ENCODE measurements around the gene MTF1. TPM values are rescaled to one million over a fixed set of nuclear protein-coding genes. Genes with fewer than 3 reads are reported as not detected.
"Not testable (repeated sequence)": the region's sequence is repeated elsewhere in the genome, so short reads cannot be mapped to it uniquely, and the experiment has no call there.

Gene MTF1
- 2.1 TPM for total RNA-seq

- Histone ChIP-seq H3K4me1 (ENCODE audit: control insufficient read depth in 3 of 3, insufficient read depth in 3 of 3, low read length in 3 of 3) (peaks cover 20 to 45% (median 21%) of the 10 kb centered on the region in 3 donors), H3K36me3 (ENCODE audit: control insufficient read depth in 3 of 3, insufficient read depth in 3 of 3, low read length in 3 of 3) (peaks cover 12 to 44% (median 22%) of the 10 kb centered on the region in 3 donors), H3K9me3 (ENCODE audit: control insufficient read depth in 3 of 3, low read length in 3 of 3) (no peaks in the 10 kb centered on the region), H3K4me3 (ENCODE audit: low read length in 3 of 3) (peak within 1 kb of the TSS; percentile 94 to 99 (median 98)), H3K27ac (ENCODE audit: low read depth, low read length) (peak within 1 kb of the TSS; percentile 88), H3K9ac (ENCODE audit: low read depth in 1 of 3, low read length in 3 of 3) (peak within 1 kb of the TSS; percentile 94 to 98 (median 96)), H3K27me3 (ENCODE audit: control insufficient read depth in 3 of 3, insufficient read depth in 3 of 3, low read length in 3 of 3) (no peaks in the 10 kb centered on the region)
These were observed at the start of gene MTF1 for GRCh38 chr1:37859507-37860345. MTF1 (minus strand) TSS chr1:37859592; CDS start chr1:37857658, 1,934 bp downstream.

- Histone ChIP-seq H3K27ac (ENCODE audit: low read depth, low read length) (peak overlapping the region; percentile 56), H3K4me1 (ENCODE audit: control insufficient read depth in 3 of 3, insufficient read depth in 3 of 3, low read length in 3 of 3) (peaks cover 0 to 15% (median 2%) of the 10 kb centered on the region in 3 donors)
- not testable (repeated sequence) for H3K36me3 ChIP-seq (ENCODE audit: control insufficient read depth in 3 of 3, insufficient read depth in 3 of 3, low read length in 3 of 3); H3K4me3 ChIP-seq (ENCODE audit: low read length in 3 of 3); H3K9me3 ChIP-seq (ENCODE audit: control insufficient read depth in 3 of 3, low read length in 3 of 3); H3K9ac ChIP-seq (ENCODE audit: low read depth in 1 of 3, low read length in 3 of 3); H3K27me3 ChIP-seq (ENCODE audit: control insufficient read depth in 3 of 3, insufficient read depth in 3 of 3, low read length in 3 of 3)
These were observed 49.1 kb upstream of the MTF1 start for GRCh38 chr1:37908531-37908930.

- not testable (repeated sequence) for H3K9me3 ChIP-seq (ENCODE audit: control insufficient read depth in 3 of 3, low read length in 3 of 3); H3K36me3 ChIP-seq (ENCODE audit: control insufficient read depth in 3 of 3, insufficient read depth in 3 of 3, low read length in 3 of 3); H3K9ac ChIP-seq (ENCODE audit: low read depth in 1 of 3, low read length in 3 of 3); H3K27me3 ChIP-seq (ENCODE audit: control insufficient read depth in 3 of 3, insufficient read depth in 3 of 3, low read length in 3 of 3); H3K4me3 ChIP-seq (ENCODE audit: low read length in 3 of 3)
- peak overlapping the region; percentile 56 for H3K27ac ChIP-seq (ENCODE audit: low read depth, low read length)
- peaks cover 0 to 15% (median 2%) of the 10 kb centered on the region in 3 donors for H3K4me1 ChIP-seq (ENCODE audit: control insufficient read depth in 3 of 3, insufficient read depth in 3 of 3, low read length in 3 of 3)
These were observed 48.2 kb upstream of the MTF1 start for GRCh38 chr1:37907416-37908125.

- H3K9me3 ChIP-seq (ENCODE audit: control insufficient read depth in 3 of 3, low read length in 3 of 3); H3K36me3 ChIP-seq (ENCODE audit: control insufficient read depth in 3 of 3, insufficient read depth in 3 of 3, low read length in 3 of 3); H3K9ac ChIP-seq (ENCODE audit: low read depth in 1 of 3, low read length in 3 of 3); H3K27ac ChIP-seq (ENCODE audit: low read depth, low read length); H3K27me3 ChIP-seq (ENCODE audit: control insufficient read depth in 3 of 3, insufficient read depth in 3 of 3, low read length in 3 of 3); H3K4me3 ChIP-seq (ENCODE audit: low read length in 3 of 3): not testable (repeated sequence)
- peaks cover 0 to 15% (median 2%) of the 10 kb centered on the region in 3 donors for H3K4me1 ChIP-seq (ENCODE audit: control insufficient read depth in 3 of 3, insufficient read depth in 3 of 3, low read length in 3 of 3)
These were observed 47.2 kb upstream of the MTF1 start for GRCh38 chr1:37906591-37906990.

- Histone ChIP-seq H3K27me3 (ENCODE audit: control insufficient read depth in 3 of 3, insufficient read depth in 3 of 3, low read length in 3 of 3) (no peaks in the 10 kb centered on the region), H3K9me3 (ENCODE audit: control insufficient read depth in 3 of 3, low read length in 3 of 3) (no peaks in the 10 kb centered on the region), H3K9ac (ENCODE audit: low read depth in 1 of 3, low read length in 3 of 3) (no peak overlapping the region), H3K4me1 (ENCODE audit: control insufficient read depth in 3 of 3, insufficient read depth in 3 of 3, low read length in 3 of 3) (peaks cover 0 to 15% (median 2%) of the 10 kb centered on the region in 3 donors), H3K4me3 (ENCODE audit: low read length in 3 of 3) (no peak overlapping the region), H3K36me3 (ENCODE audit: control insufficient read depth in 3 of 3, insufficient read depth in 3 of 3, low read length in 3 of 3) (peaks cover 0 to 3% (median 0%) of the 10 kb centered on the region in 3 donors), H3K27ac (ENCODE audit: low read depth, low read length) (no peak overlapping the region)
These were observed 46.3 kb upstream of the MTF1 start for GRCh38 chr1:37905727-37906126.

GRCh38 chr1:37903921-37904320 lies 44.5 kb upstream of the MTF1 start:
- not testable (repeated sequence) for H3K36me3 ChIP-seq (ENCODE audit: control insufficient read depth in 3 of 3, insufficient read depth in 3 of 3, low read length in 3 of 3); H3K27ac ChIP-seq (ENCODE audit: low read depth, low read length); H3K27me3 ChIP-seq (ENCODE audit: control insufficient read depth in 3 of 3, insufficient read depth in 3 of 3, low read length in 3 of 3); H3K4me3 ChIP-seq (ENCODE audit: low read length in 3 of 3); H3K9me3 ChIP-seq (ENCODE audit: control insufficient read depth in 3 of 3, low read length in 3 of 3); H3K9ac ChIP-seq (ENCODE audit: low read depth in 1 of 3, low read length in 3 of 3)
- peaks cover 0 to 15% (median 2%) of the 10 kb centered on the region in 3 donors for H3K4me1 ChIP-seq (ENCODE audit: control insufficient read depth in 3 of 3, insufficient read depth in 3 of 3, low read length in 3 of 3)

- Histone ChIP-seq H3K4me3 (ENCODE audit: low read length in 3 of 3) (no peak overlapping the region), H3K9ac (ENCODE audit: low read depth in 1 of 3, low read length in 3 of 3) (no peak overlapping the region)
These were observed 43.6 kb upstream of the MTF1 start for GRCh38 chr1:37902983-37903382.

GRCh38 chr1:37901893-37902225 lies 42.5 kb upstream of the MTF1 start:
- no peak overlapping the region for H3K4me3 ChIP-seq (ENCODE audit: low read length in 3 of 3)
- H3K36me3 ChIP-seq (ENCODE audit: control insufficient read depth in 3 of 3, insufficient read depth in 3 of 3, low read length in 3 of 3) = peaks cover 0 to 3% (median 0%) of the 10 kb centered on the region in 3 donors
- no peaks in the 10 kb centered on the region for H3K27me3 ChIP-seq (ENCODE audit: control insufficient read depth in 3 of 3, insufficient read depth in 3 of 3, low read length in 3 of 3)
- H3K27ac ChIP-seq (ENCODE audit: low read depth, low read length) = no peak overlapping the region
- H3K9me3 ChIP-seq (ENCODE audit: control insufficient read depth in 3 of 3, low read length in 3 of 3) = no peaks in the 10 kb centered on the region
- H3K9ac ChIP-seq (ENCODE audit: low read depth in 1 of 3, low read length in 3 of 3) = no peak overlapping the region
- no peaks in the 10 kb centered on the region for H3K4me1 ChIP-seq (ENCODE audit: control insufficient read depth in 3 of 3, insufficient read depth in 3 of 3, low read length in 3 of 3)

More at GRCh38 chr1:37902983-37903382, 43.6 kb upstream of the MTF1 start:
- H3K4me1 ChIP-seq (ENCODE audit: control insufficient read depth in 3 of 3, insufficient read depth in 3 of 3, low read length in 3 of 3) = peaks cover 0 to 9% (median 0%) of the 10 kb centered on the region in 3 donors
- no peak overlapping the region for H3K27ac ChIP-seq (ENCODE audit: low read depth, low read length)
- peaks cover 0 to 3% (median 0%) of the 10 kb centered on the region in 3 donors for H3K36me3 ChIP-seq (ENCODE audit: control insufficient read depth in 3 of 3, insufficient read depth in 3 of 3, low read length in 3 of 3)
- no peaks in the 10 kb centered on the region for H3K27me3 ChIP-seq (ENCODE audit: control insufficient read depth in 3 of 3, insufficient read depth in 3 of 3, low read length in 3 of 3)
- H3K9me3 ChIP-seq (ENCODE audit: control insufficient read depth in 3 of 3, low read length in 3 of 3) = no peaks in the 10 kb centered on the region

- Histone ChIP-seq H3K9me3 (ENCODE audit: control insufficient read depth in 3 of 3, low read length in 3 of 3) (no peaks in the 10 kb centered on the region), H3K27me3 (ENCODE audit: control insufficient read depth in 3 of 3, insufficient read depth in 3 of 3, low read length in 3 of 3) (no peaks in the 10 kb centered on the region), H3K36me3 (ENCODE audit: control insufficient read depth in 3 of 3, insufficient read depth in 3 of 3, low read length in 3 of 3) (peaks cover 0 to 3% (median 0%) of the 10 kb centered on the region in 3 donors), H3K27ac (ENCODE audit: low read depth, low read length) (no peak overlapping the region), H3K4me1 (ENCODE audit: control insufficient read depth in 3 of 3, insufficient read depth in 3 of 3, low read length in 3 of 3) (no peaks in the 10 kb centered on the region), H3K9ac (ENCODE audit: low read depth in 1 of 3, low read length in 3 of 3) (no peak overlapping the region), H3K4me3 (ENCODE audit: low read length in 3 of 3) (no peak overlapping the region)
These were observed 42.0 kb upstream of the MTF1 start for GRCh38 chr1:37901191-37901892.

Measured in skeletal muscle tissue (tissue), 4 donors.